GM11168 (cell line): ENCODE results near the gene SF3B1.
"Not testable (repeated sequence)": the region's sequence is repeated elsewhere in the genome, so short reads cannot be mapped to it uniquely, and the experiment has no call there.

Experiments used
- in situ Hi-C: fragments of 300-500 bp; cut with MboI; formaldehyde crosslinking; loops from one replicate; pipeline ENCODE4 v1.12.0; 2022; ENCODE audit warnings: low sequenced_read_pairs; ENCODE audit not compliant: unreplicated experiment

Gene SF3B1

GRCh38 chr2:197387179-197387578 lies 47.6 kb downstream of the SF3B1 start:
- in situ Hi-C loops = loop anchor here (25.0 kb wide), 1 partner anchor 625 kb away; no protein-coding TSS in a partner anchor

GRCh38 chr2:197386242-197386641 lies 48.6 kb downstream of the SF3B1 start:
- in situ Hi-C loops = loop anchor here (25.0 kb wide), 1 partner anchor 624 kb away; no protein-coding TSS in a partner anchor

GRCh38 chr2:197383825-197384224 lies 51.0 kb downstream of the SF3B1 start:
- in situ Hi-C loops = loop anchor here (25.0 kb wide), 1 partner anchor 622 kb away; no protein-coding TSS in a partner anchor

GRCh38 chr2:197381641-197382040 lies 53.2 kb downstream of the SF3B1 start:
- in situ Hi-C loops = loop anchor here (25.0 kb wide), 1 partner anchor 619 kb away; no protein-coding TSS in a partner anchor

GRCh38 chr2:197379918-197380309 lies 54.9 kb downstream of the SF3B1 start:
- in situ Hi-C loops = loop anchor here (25.0 kb wide), 1 partner anchor 618 kb away; no protein-coding TSS in a partner anchor

- in situ Hi-C loops = loop anchor here (25.0 kb wide), 1 partner anchor 617 kb away; no protein-coding TSS in a partner anchor
These were observed 55.4 kb downstream of the SF3B1 start for GRCh38 chr2:197379308-197379917.

- in situ Hi-C loops = loop anchor here (25.0 kb wide), 1 partner anchor 616 kb away; no protein-coding TSS in a partner anchor
These were observed 56.1 kb downstream of the SF3B1 start for GRCh38 chr2:197378494-197379307.

GRCh38 chr2:197378086-197378485 lies 56.7 kb downstream of the SF3B1 start:
- in situ Hi-C loops = loop anchor here (25.0 kb wide), 1 partner anchor 616 kb away; no protein-coding TSS in a partner anchor

GRCh38 chr2:197377670-197378069 lies 57.2 kb downstream of the SF3B1 start:
- in situ Hi-C loops = loop anchor here (25.0 kb wide), 1 partner anchor 615 kb away; no protein-coding TSS in a partner anchor

GRCh38 chr2:197372592-197372991 lies 62.2 kb downstream of the SF3B1 start:
- in situ Hi-C loops = no loop called here

GRCh38 chr2:197370664-197371063 lies 64.2 kb downstream of the SF3B1 start:
- in situ Hi-C loops = not testable (repeated sequence)

- in situ Hi-C loops = no loop called here
These were observed 64.9 kb downstream of the SF3B1 start for GRCh38 chr2:197369933-197370320.

GRCh38 chr2:197369228-197369932 lies 65.4 kb downstream of the SF3B1 start:
- in situ Hi-C loops = no loop called here

GRCh38 chr2:197368412-197368811 lies 66.4 kb downstream of the SF3B1 start:
- in situ Hi-C loops = no loop called here

- in situ Hi-C loops = no loop called here
These were observed 70.8 kb downstream of the SF3B1 start for GRCh38 chr2:197363998-197364397.

- in situ Hi-C loops = no loop called here
These were observed 74.1 kb downstream of the SF3B1 start for GRCh38 chr2:197360744-197361156.

- in situ Hi-C loops = no loop called here
These were observed 75.0 kb downstream of the SF3B1 start for GRCh38 chr2:197359859-197360258.

GRCh38 chr2:197358931-197359330 lies 75.9 kb downstream of the SF3B1 start:
- in situ Hi-C loops = no loop called here

GRCh38 chr2:197357986-197358385 lies 76.8 kb downstream of the SF3B1 start:
- in situ Hi-C loops = no loop called here

GRCh38 chr2:197356136-197356535 lies 78.7 kb downstream of the SF3B1 start:
- in situ Hi-C loops = no loop called here
